Measurements from ENCODE around the gene EIF4A2.
"Not testable (repeated sequence)": the region's sequence is repeated elsewhere in the genome, so short reads cannot be mapped to it uniquely, and the experiment has no call there.

The EIF4A2 gene

GRCh38 chr3:186818516-186818915 lies 35.1 kb downstream of the EIF4A2 start:
- no peak for DNase-seq (ENCODE audit: extremely low read depth in 1 of 2, low read depth in 1 of 2)

- no peak for DNase-seq (ENCODE audit: extremely low read depth in 1 of 2, low read depth in 1 of 2)
Observed at GRCh38 chr3:186818956-186819355, 35.6 kb downstream of the EIF4A2 start.

GRCh38 chr3:186821429-186822387 lies 38.3 kb downstream of the EIF4A2 start:
- no peak for DNase-seq (ENCODE audit: extremely low read depth in 1 of 2, low read depth in 1 of 2)

- not testable (repeated sequence) for DNase-seq (ENCODE audit: extremely low read depth in 1 of 2, low read depth in 1 of 2)
Observed at GRCh38 chr3:186822388-186822759, 39.0 kb downstream of the EIF4A2 start.

- no peak for DNase-seq (ENCODE audit: extremely low read depth in 1 of 2, low read depth in 1 of 2)
Observed at GRCh38 chr3:186823386-186823785, 40.0 kb downstream of the EIF4A2 start.

- DNase-seq (ENCODE audit: extremely low read depth in 1 of 2, low read depth in 1 of 2), result no peak
Observed at GRCh38 chr3:186824430-186825139, 41.2 kb downstream of the EIF4A2 start.

GRCh38 chr3:186825294-186825821 lies 42.0 kb downstream of the EIF4A2 start:
- DNase-seq (ENCODE audit: extremely low read depth in 1 of 2, low read depth in 1 of 2), result no peak

- no peak for DNase-seq (ENCODE audit: extremely low read depth in 1 of 2, low read depth in 1 of 2)
Observed at GRCh38 chr3:186825872-186826409, 42.6 kb downstream of the EIF4A2 start.

- no peak for DNase-seq (ENCODE audit: extremely low read depth in 1 of 2, low read depth in 1 of 2)
Observed at GRCh38 chr3:186826410-186826975, 43.1 kb downstream of the EIF4A2 start.

- DNase-seq (ENCODE audit: extremely low read depth in 1 of 2, low read depth in 1 of 2), result peak; percentile 34 to 72
Observed at GRCh38 chr3:186826976-186827857, 43.8 kb downstream of the EIF4A2 start.

- no peak for DNase-seq (ENCODE audit: extremely low read depth in 1 of 2, low read depth in 1 of 2)
Observed at GRCh38 chr3:186828340-186828739, 45.0 kb downstream of the EIF4A2 start.

GRCh38 chr3:186831798-186832197 lies 48.4 kb downstream of the EIF4A2 start:
- no peak for DNase-seq (ENCODE audit: extremely low read depth in 1 of 2, low read depth in 1 of 2)

GRCh38 chr3:186832276-186832675 lies 48.9 kb downstream of the EIF4A2 start:
- DNase-seq (ENCODE audit: extremely low read depth in 1 of 2, low read depth in 1 of 2), result no peak
